Heart left ventricle (tissue), 16 donors: ENCODE measurements around the gene ZNF865. TPM values are rescaled to one million over a fixed set of nuclear protein-coding genes. Genes with fewer than 3 reads are reported as not detected.

Experiments used
- ATAC-seq, 4 donors: fragments of 200-7000 bp; cut with Tn5 transposase; one replicate each; pipeline ENCODE4 v1.9.1; 2020 to 2022; ENCODE audit warnings: moderate library complexity in 4 of 4, mild to moderate bottlenecking in 3 of 4, moderate number of reproducible peaks in 1 of 4
- DNase-seq, 5 donors: peaks; one replicate each; pipeline ENCODE4 v3.0.0-alpha.2; 2020
- H3K27ac ChIP-seq, 12 donors: fragments of 200-600 bp; sonication (generic) in 4 of 12; one replicate each; pipeline versions ENCODE4 v1.5.0 to v1.8.0; 2016 to 2022; ENCODE audit warnings: mild to moderate bottlenecking in 2 of 12
- H3K27me3 ChIP-seq, 9 donors: fragments of 200-600 bp; sonication (generic) in 2 of 9; one replicate each; pipeline versions ENCODE4 v1.5.1 to v1.8.0; 2016 to 2022; ENCODE audit warnings: mild to moderate bottlenecking in 3 of 9
- H3K36me3 ChIP-seq, 9 donors: fragments of 200-600 bp; sonication (generic) in 2 of 9; one replicate each; pipeline versions ENCODE4 v1.5.0 to v1.8.0; 2018 to 2022; ENCODE audit warnings: mild to moderate bottlenecking in 2 of 9
- H3K4me1 ChIP-seq, 12 donors: fragments of 200-600 bp; sonication (generic) in 4 of 12; one replicate each; pipeline versions ENCODE4 v1.5.0 to v1.8.0; 2016 to 2022; ENCODE audit warnings: mild to moderate bottlenecking in 3 of 12
- H3K4me3 ChIP-seq, 12 donors: fragments of 200-600 bp; sonication (generic) in 4 of 12; one replicate each; pipeline versions ENCODE4 v1.5.0 to v1.8.0; 2017 to 2022; ENCODE audit warnings: mild to moderate bottlenecking in 9 of 12, moderate library complexity in 4 of 12
- H3K9me3 ChIP-seq, 12 donors: fragments of 200-600 bp; sonication (generic) in 4 of 12; one replicate each; pipeline versions ENCODE4 v1.5.0 to v1.8.0; 2016 to 2022; ENCODE audit warnings: mild to moderate bottlenecking in 1 of 12
- POLR2A ChIP-seq, 2 donors: fragments of 450-650 bp; IDR thresholded peaks; one replicate each; pipeline ENCODE4 v1.6.1; 2017; ENCODE audit warnings: antibody characterized with exemption in 2 of 2, mild to moderate bottlenecking in 2 of 2, moderate library complexity in 2 of 2
- WGBS, 4 donors: extraction: QIAGEN DNeasy Blood & Tissue Kit in 2 of 4; methylation state at CpG; one replicate each; pipeline versions ENCODE4 v1.1.5 to v1.1.7; 2013 to 2018; 5-methylcytosine and 5-hydroxymethylcytosine counted together
- intact Hi-C, 10 donors: fragments of 100-400 bp; cut with DNase I; formaldehyde crosslinking; loops; one replicate each; pipeline versions ENCODE4 v1.11.1 to v1.14.2; 2022
- polyA plus RNA-seq, 2 donors: library from polyadenylated mRNA; stranded (reverse); fragments of 200-250 nt; gene quantifications; one replicate each; pipeline ENCODE4 v1.2.3, GENCODE V29; 2013
- total RNA-seq, 9 donors: library from RNA; depleted of rRNA in 2 of 9; stranded (reverse); fragments of >200 nt in 2 of 9; fragmentation: NEBNext Ultra II Directional in 3 of 9; extraction: Animal tissue kit (Norgen Biotek cat#: 25700) in 3 of 9; gene quantifications; one replicate each; pipeline versions ENCODE4 v1.1.0 to v1.2.4, GENCODE V29; 2016 to 2023
- TF ChIP-seq, protein P1 (sequence below), 12 donors: fragments of 200-600 bp; sonication (generic) in 4 of 12; IDR thresholded peaks; one replicate each; pipeline versions ENCODE4 v1.5.0 to v1.8.0; 2018 to 2022; ENCODE audit warnings: antibody characterized with exemption in 12 of 12, mild to moderate bottlenecking in 5 of 12
- donor health status: ischemic (EF 13 %, LVEDD 7.1; RV severe dilation, severe dysfunction).
- donor health status: healthy with polysubstance abuse.
- donor health status: DM: no; HTN: yes; CAD: no.
- donor health status: DM: no; HTN: no; CAD: no.
- donor health status: ischemic (EF 25% LVEDD 6.9; RV normal size, moderate dysfunction).
- donor health status: ischemic (EF 25% LVEDD 5.7; RV mildly dilated, moderate dysfunction).
- donor health status: healthy.
- donor health status: DM: yes; HTN: yes; CAD: no.
- donor health status: ischemic (EF 35%, LVEDD 5.7; RV mildly dilated, moderate dysfunction).
- donor health status: nonischemic (EF 11% LVEDD 7.7; RV severe dilation, severe dysfunction).
- donor health status: DM: yes; HTN: yes; CAD: no.
- donor health status: PGD.
- donor health status: ischemic (EF 29% LVEDD 5.4; RV normal size, mild dysfunction).
- donor health status: nonischemic (EF 23%, LVEDD 6.1; RV moderate dilation, normal function).

ZNF865 gene
- total and polyA plus RNA-seq, 11 donors, result 11.4 to 24.3 (median 14.2) TPM

DNA sequence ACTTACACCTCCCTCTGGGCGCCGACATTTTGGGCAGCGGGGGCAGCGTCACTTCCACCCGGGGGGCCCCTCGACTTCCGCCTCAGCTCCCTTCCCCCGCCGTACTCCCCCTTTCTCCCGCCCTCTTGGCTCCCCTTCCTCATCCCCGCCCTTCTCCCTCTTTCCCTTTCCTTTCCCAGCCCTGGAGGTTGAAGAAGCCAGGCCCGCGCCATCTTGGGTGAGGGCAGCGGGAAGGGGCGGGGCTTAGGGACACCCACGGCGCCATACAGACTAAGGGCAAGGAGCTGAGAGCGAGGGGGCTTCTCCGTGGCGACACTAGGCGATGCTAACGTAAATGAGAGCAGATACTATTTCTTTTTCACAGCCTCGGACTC lies 6.0 kb upstream of the ZNF865 start, which contains the start of gene FIZ1:
Gene FIZ1, minus strand, starts transcription at position 50 of the 374 bp plus-strand sequence. CDS start 1,652 bp downstream, outside the sequence.
- Histone ChIP-seq H3K9me3 (no peaks in the 10 kb centered on the region), H3K4me3 (peak within 1 kb of the TSS; percentile 62 to 99 (median 86)), H3K27ac (peak within 1 kb of the TSS; percentile 92 to 100 (median 99)), H3K36me3 (peaks cover 0 to 38% (median 29%) of the 10 kb centered on the region in 9 donors), H3K4me1 (peaks cover 0 to 25% (median 12%) of the 10 kb centered on the region in 12 donors), H3K27me3 (no peaks in the 10 kb centered on the region)
- DNase-seq, result peak; percentile 98 to 99 (median 99)
- peak; percentile 87 to 96 (median 94) for ATAC-seq
- 0 to 1% (median 0%) methylated on average over 23 of the region's 23 CpGs for WGBS, 4 donors
- intact Hi-C loops, result loop anchor here in 5 of 10 donors (2.0 to 10.0 kb wide), 5 partner anchors 33 to 85 kb away; partner anchors contain the start of gene SBK3 (in 2 of the 5)
- no peak for TF ChIP-seq POLR2A (IDR thresholded peaks at IDR 0.05)
- TF ChIP-seq, protein P1, sequence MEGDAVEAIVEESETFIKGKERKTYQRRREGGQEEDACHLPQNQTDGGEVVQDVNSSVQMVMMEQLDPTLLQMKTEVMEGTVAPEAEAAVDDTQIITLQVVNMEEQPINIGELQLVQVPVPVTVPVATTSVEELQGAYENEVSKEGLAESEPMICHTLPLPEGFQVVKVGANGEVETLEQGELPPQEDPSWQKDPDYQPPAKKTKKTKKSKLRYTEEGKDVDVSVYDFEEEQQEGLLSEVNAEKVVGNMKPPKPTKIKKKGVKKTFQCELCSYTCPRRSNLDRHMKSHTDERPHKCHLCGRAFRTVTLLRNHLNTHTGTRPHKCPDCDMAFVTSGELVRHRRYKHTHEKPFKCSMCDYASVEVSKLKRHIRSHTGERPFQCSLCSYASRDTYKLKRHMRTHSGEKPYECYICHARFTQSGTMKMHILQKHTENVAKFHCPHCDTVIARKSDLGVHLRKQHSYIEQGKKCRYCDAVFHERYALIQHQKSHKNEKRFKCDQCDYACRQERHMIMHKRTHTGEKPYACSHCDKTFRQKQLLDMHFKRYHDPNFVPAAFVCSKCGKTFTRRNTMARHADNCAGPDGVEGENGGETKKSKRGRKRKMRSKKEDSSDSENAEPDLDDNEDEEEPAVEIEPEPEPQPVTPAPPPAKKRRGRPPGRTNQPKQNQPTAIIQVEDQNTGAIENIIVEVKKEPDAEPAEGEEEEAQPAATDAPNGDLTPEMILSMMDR (IDR thresholded peaks at IDR 0.05), result no peak

DNA sequence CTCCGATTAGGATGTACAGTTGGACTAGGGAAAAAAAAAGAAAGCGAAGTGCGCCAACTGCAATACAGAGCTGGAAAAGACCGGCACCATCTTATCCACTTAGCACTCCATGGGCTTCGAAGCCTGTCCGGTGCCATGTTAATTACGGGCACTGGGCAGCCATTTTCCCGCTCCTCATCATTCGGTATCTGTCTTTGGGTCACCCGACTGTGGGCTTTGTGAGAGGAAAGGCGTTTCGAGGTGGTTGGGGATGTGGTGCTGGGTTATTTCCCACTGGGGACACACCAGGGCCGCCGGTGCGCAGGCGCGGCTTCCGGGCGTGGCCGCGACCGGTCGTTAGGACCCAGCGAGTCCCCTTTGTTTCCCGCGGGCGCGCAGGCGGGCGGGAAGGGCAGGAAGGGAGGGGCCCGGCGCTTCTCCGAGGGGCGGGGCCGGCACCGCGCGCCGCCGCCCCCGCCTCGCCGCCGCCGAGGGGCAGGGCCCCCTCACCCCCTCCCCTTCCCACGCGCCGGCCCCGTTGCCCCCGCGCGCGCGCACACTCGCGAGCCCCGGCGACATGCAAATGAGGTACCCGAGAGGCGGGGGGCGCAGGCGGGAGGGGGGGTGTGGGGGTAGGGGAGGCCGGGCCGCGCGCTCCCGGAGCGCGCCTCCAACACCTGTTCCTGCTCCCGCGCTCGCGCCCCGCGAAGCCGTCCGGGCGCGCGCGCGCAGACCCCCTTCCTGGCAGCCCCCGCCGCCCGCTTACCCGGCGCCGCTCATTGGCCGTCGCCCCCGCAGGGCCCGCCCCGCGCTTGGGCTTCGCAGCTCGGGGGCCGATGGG lies 5.4 kb upstream of the ZNF865 start, which contains the start of gene ZNF524:
Gene ZNF524, plus strand, starts transcription at position 447 of the 820 bp plus-strand sequence. CDS start 1,825 bp downstream, outside the sequence.
- peak; percentile 89 to 93 (median 90) for DNase-seq
- Histone ChIP-seq H3K27me3 (no peaks in the 10 kb centered on the region), H3K9me3 (no peaks in the 10 kb centered on the region), H3K36me3 (peaks cover 0 to 33% (median 25%) of the 10 kb centered on the region in 9 donors), H3K4me1 (peaks cover 3 to 30% (median 17%) of the 10 kb centered on the region in 12 donors), H3K27ac (peak within 1 kb of the TSS; percentile 92 to 100 (median 99)), H3K4me3 (peak within 1 kb of the TSS; percentile 62 to 99 (median 86))
- TF ChIP-seq, protein P1 (IDR thresholded peaks at IDR 0.05), result no peak
- TF ChIP-seq POLR2A (IDR thresholded peaks at IDR 0.05), result no peak
- ATAC-seq, result peak; percentile 63 to 74 (median 66)
- intact Hi-C loops, result loop anchor here in 5 of 10 donors (2.0 to 10.0 kb wide), 7 partner anchors 32 to 455 kb away; partner anchors contain the start of genes SBK3 (in 2 of the 5), BRSK1 (in 1 of the 5), HSPBP1 (in 1 of the 5) and TNNT1 (in 1 of the 5)
- 0 to 1% (median 0%) methylated on average over 27 to 97 of the region's 97 CpGs for WGBS, 4 donors

DNA sequence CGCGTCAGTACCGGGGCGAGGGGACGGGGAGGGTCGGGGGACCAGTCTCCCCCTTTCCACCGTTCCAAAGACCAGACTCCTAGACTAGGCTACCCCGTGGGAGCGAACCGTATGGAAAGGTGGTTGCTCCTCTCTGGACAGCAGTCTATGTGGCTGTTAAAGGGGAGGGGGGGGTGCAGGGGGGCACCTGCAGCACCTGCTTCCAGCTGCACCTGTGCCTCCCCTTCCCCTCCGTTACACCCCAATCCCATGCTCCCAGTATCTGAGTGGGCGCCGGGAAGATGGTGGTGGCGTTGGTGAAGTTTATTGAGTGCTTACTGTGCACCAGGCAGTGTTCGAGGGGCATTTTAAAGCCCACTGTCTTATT lies 4.8 kb upstream of the ZNF865 start:
- DNase-seq, result no peak
- Histone ChIP-seq H3K27ac (peak overlapping the region; percentile 92 to 100 (median 99)), H3K36me3 (peaks cover 0 to 27% (median 19%) of the 10 kb centered on the region in 9 donors), H3K4me1 (peaks cover 3 to 30% (median 17%) of the 10 kb centered on the region in 12 donors), H3K27me3 (no peaks in the 10 kb centered on the region), H3K9me3 (no peaks in the 10 kb centered on the region), H3K4me3 (peak overlapping the region; percentile 62 to 99 (median 86))
- intact Hi-C loops, result loop anchor here in 1 of 10 donors (10.0 kb wide), 2 partner anchors 316 to 456 kb away; partner anchors contain the start of genes BRSK1, HSPBP1 and TNNT1
- WGBS, 4 donors, result 6 to 10% (median 8%) methylated on average over 8 to 15 of the region's 15 CpGs
- ATAC-seq, result no peak
- TF ChIP-seq, protein P1 (IDR thresholded peaks at IDR 0.05), result no peak
- no peak for TF ChIP-seq POLR2A (IDR thresholded peaks at IDR 0.05)
